RPMI8226 (cell line): ENCODE results near the gene BZW1.
A peak's percentile ranks its signal among the peaks of the same experiment; 100 is the strongest.

Source experiments
- DNase-seq: peaks from one replicate; pipeline ENCODE4 v3.0.0-alpha.2; 2015

BZW1 gene

GRCh38 chr2:200843993-200844948, 32.6 kb downstream of the BZW1 start:
- no peak for DNase-seq

GRCh38 chr2:200845194-200845593, 33.5 kb downstream of the BZW1 start:
- no peak for DNase-seq

- no peak for DNase-seq
These were observed 34.1 kb downstream of the BZW1 start for GRCh38 chr2:200845669-200846325.

GRCh38 chr2:200847269-200847668, 35.6 kb downstream of the BZW1 start:
- DNase-seq, result no peak

- no peak for DNase-seq
These were observed 36.2 kb downstream of the BZW1 start for GRCh38 chr2:200847939-200848338.

GRCh38 chr2:200850512-200851256, 39.0 kb downstream of the BZW1 start:
- DNase-seq, result no peak

- no peak for DNase-seq
These were observed 39.9 kb downstream of the BZW1 start for GRCh38 chr2:200851398-200852248.

- DNase-seq, result no peak
These were observed 40.9 kb downstream of the BZW1 start for GRCh38 chr2:200852605-200853004.

GRCh38 chr2:200856806-200857205, 45.1 kb downstream of the BZW1 start:
- DNase-seq, result no peak

- DNase-seq, result no peak
These were observed 48.5 kb downstream of the BZW1 start for GRCh38 chr2:200860092-200860795.

- DNase-seq, result no peak
These were observed 50.0 kb downstream of the BZW1 start for GRCh38 chr2:200861617-200862155.

GRCh38 chr2:200862532-200863000, 50.9 kb downstream of the BZW1 start:
- DNase-seq, result peak; percentile 55

GRCh38 chr2:200863782-200864175, 52.1 kb downstream of the BZW1 start:
- DNase-seq, result peak; percentile 32

GRCh38 chr2:200864176-200865034, 52.7 kb downstream of the BZW1 start, which contains the start of gene CLK1:
Gene CLK1 (minus strand): TSS chr2:200864658. CDS start chr2:200861862, 2,796 bp downstream.
- DNase-seq, result peak; percentile 96

- DNase-seq, result no peak
These were observed 57.3 kb downstream of the BZW1 start for GRCh38 chr2:200869014-200869413.

- no peak for DNase-seq
These were observed 59.4 kb downstream of the BZW1 start for GRCh38 chr2:200871151-200871550.

- DNase-seq, result no peak
These were observed 61.9 kb downstream of the BZW1 start for GRCh38 chr2:200873560-200873959.
